GM19468 (cell line): Measurements from ENCODE around the gene PACSIN1.

Experiments used
- ATAC-seq: cut with Tn5 transposase; IDR thresholded peaks from one replicate; pipeline ENCODE4 v1.9.1; 2021; ENCODE audit warnings: mild to moderate bottlenecking, moderate library complexity, moderate number of reproducible peaks; ENCODE audit not compliant: unreplicated experiment; ENCODE audit errors: extremely low read depth

The PACSIN1 gene

GRCh38 chr6:34457382-34457741 is 8.5 kb upstream of the PACSIN1 start:
- ATAC-seq: no peak

- ATAC-seq: no peak
Observed at GRCh38 chr6:34457742-34458735, 7.8 kb upstream of the PACSIN1 start.

GRCh38 chr6:34459899-34460593 is 5.8 kb upstream of the PACSIN1 start:
- ATAC-seq: no peak

- ATAC-seq: no peak
Observed at GRCh38 chr6:34460796-34461507, 4.9 kb upstream of the PACSIN1 start.

- ATAC-seq: no peak
Observed at GRCh38 chr6:34462010-34462409, 3.9 kb upstream of the PACSIN1 start.

GRCh38 chr6:34462551-34462971 is 3.3 kb upstream of the PACSIN1 start:
- no peak for ATAC-seq

- no peak for ATAC-seq
Observed at GRCh38 chr6:34463299-34463698, 2.6 kb upstream of the PACSIN1 start.

- no peak for ATAC-seq
Observed at GRCh38 chr6:34463849-34464248, 2.0 kb upstream of the PACSIN1 start.

- no peak for ATAC-seq
Observed at GRCh38 chr6:34466242-34467185, 638 bp downstream of the PACSIN1 start.

GRCh38 chr6:34468378-34468892 is 2.6 kb downstream of the PACSIN1 start:
- ATAC-seq: no peak

GRCh38 chr6:34469499-34469898 is 3.6 kb downstream of the PACSIN1 start:
- no peak for ATAC-seq

GRCh38 chr6:34472425-34472824 is 6.5 kb downstream of the PACSIN1 start:
- no peak for ATAC-seq

- no peak for ATAC-seq
Observed at GRCh38 chr6:34473967-34474366, 8.1 kb downstream of the PACSIN1 start.

GRCh38 chr6:34474754-34475153 is 8.9 kb downstream of the PACSIN1 start:
- no peak for ATAC-seq

- no peak for ATAC-seq
Observed at GRCh38 chr6:34475238-34475682, 9.4 kb downstream of the PACSIN1 start.

GRCh38 chr6:34475767-34476328 is 10.0 kb downstream of the PACSIN1 start:
- ATAC-seq: no peak

- no peak for ATAC-seq
Observed at GRCh38 chr6:34476447-34476846, 10.6 kb downstream of the PACSIN1 start.

GRCh38 chr6:34476921-34477320 is 11.0 kb downstream of the PACSIN1 start:
- no peak for ATAC-seq

- no peak for ATAC-seq
Observed at GRCh38 chr6:34478796-34479195, 12.9 kb downstream of the PACSIN1 start.
